GM23338 (cell line): ENCODE results near the gene BMPER. TPM values are rescaled to one million over a fixed set of nuclear protein-coding genes. Genes with fewer than 3 reads are reported as not detected.

ENCODE experiments used
- ATAC-seq: fragments of 200-7000 bp; cut with Tn5 transposase; 3 replicates; pipeline ENCODE4 v1.9.1; 2020
- DNase-seq: peaks from one replicate; pipeline ENCODE4 v3.0.0-alpha.2; 2015; ENCODE audit warnings: low spot score
- H2AFZ ChIP-seq: fragments of 200-600 bp; sonication (generic); 2 replicates; pipeline ENCODE4 v1.8.0; 2016; ENCODE audit warnings: antibody characterized with exemption, mild to moderate bottlenecking, moderate library complexity
- H3F3A ChIP-seq: fragments of 200-600 bp; sonication (generic); replicated peaks from 2 replicates; pipeline ENCODE4 v1.8.0; 2017; ENCODE audit warnings: antibody characterized with exemption, mixed run types, low read depth
- H3K27ac ChIP-seq: fragments of 200-600 bp; sonication (generic); 2 replicates; pipeline ENCODE4 v1.6.1; 2016; ENCODE audit warnings: low read depth
- H3K27me3 ChIP-seq: fragments of 200-600 bp; sonication (generic); 2 replicates; pipeline ENCODE4 v1.8.0; 2016; ENCODE audit warnings: mild to moderate bottlenecking, mixed run types, moderate library complexity; ENCODE audit not compliant: insufficient read depth
- H3K36me3 ChIP-seq: fragments of 200-600 bp; sonication (generic); 2 replicates; pipeline ENCODE4 v1.8.0; 2016; ENCODE audit warnings: mild to moderate bottlenecking; ENCODE audit not compliant: insufficient read depth
- H3K4me1 ChIP-seq: fragments of 200-600 bp; sonication (generic); 2 replicates; pipeline ENCODE4 v1.8.0; 2016; ENCODE audit warnings: mild to moderate bottlenecking, moderate library complexity; ENCODE audit not compliant: insufficient read depth
- H3K4me2 ChIP-seq: fragments of 200-600 bp; sonication (generic); 2 replicates; pipeline ENCODE4 v1.7.1; 2017; ENCODE audit warnings: mixed run types
- H3K4me3 ChIP-seq: fragments of 200-600 bp; sonication (generic); 2 replicates; pipeline ENCODE4 v1.6.1; 2016; ENCODE audit warnings: mixed run types
- H3K79me2 ChIP-seq: fragments of 200-600 bp; sonication (generic); replicated peaks from 2 replicates; pipeline ENCODE4 v1.8.0; 2017; ENCODE audit warnings: mild to moderate bottlenecking; ENCODE audit not compliant: insufficient read depth
- H3K9me2 ChIP-seq: fragments of 200-600 bp; sonication (generic); 2 replicates; pipeline ENCODE4 v1.8.0; 2017; ENCODE audit not compliant: insufficient read depth
- H4K20me1 ChIP-seq: fragments of 200-600 bp; sonication (generic); replicated peaks from 2 replicates; pipeline ENCODE4 v1.8.0; 2017; ENCODE audit warnings: mild to moderate bottlenecking; ENCODE audit not compliant: insufficient read depth
- H3K27ac Mint-ChIP-seq: 2 replicates; pipeline ENCODE4 v1.8.0; 2020; ENCODE audit warnings: inconsistent platforms, mild to moderate bottlenecking, moderate library complexity, mixed read lengths
- H3K27me3 Mint-ChIP-seq: 3 replicates; pipeline ENCODE4 v1.8.0; 2022; ENCODE audit warnings: low read depth, mild to moderate bottlenecking, moderate library complexity, mixed read lengths, inconsistent platforms; ENCODE audit not compliant: insufficient read depth, poor library complexity
- H3K36me3 Mint-ChIP-seq: 3 replicates; pipeline ENCODE4 v1.8.0; 2021; ENCODE audit warnings: low read depth, mild to moderate bottlenecking, inconsistent platforms, moderate library complexity, mixed read lengths
- H3K4me1 Mint-ChIP-seq: 3 replicates; pipeline ENCODE4 v1.8.0; 2020; ENCODE audit warnings: mild to moderate bottlenecking, inconsistent platforms, mixed read lengths
- H3K4me3 Mint-ChIP-seq: 3 replicates; pipeline ENCODE4 v1.8.0; 2021; ENCODE audit warnings: moderate library complexity, mild to moderate bottlenecking, inconsistent platforms, mixed read lengths
- H3K9me3 Mint-ChIP-seq: 3 replicates; pipeline ENCODE4 v1.8.0; 2020; ENCODE audit warnings: moderate library complexity, mild to moderate bottlenecking, inconsistent platforms, mixed read lengths
- CREB1 ChIP-seq: fragments of 250-450 bp; sonication (Bioruptor Pico); IDR thresholded peaks from 2 replicates; pipeline ENCODE4 v1.5.0; 2020; ENCODE audit warnings: low read depth, mild to moderate bottlenecking, moderate library complexity
- JUNB ChIP-seq: IDR thresholded peaks from one replicate; pipeline ENCODE4 v1.6.1; 2016; ENCODE audit warnings: antibody characterized with exemption; ENCODE audit not compliant: unreplicated experiment
- polyA plus RNA-seq: library from polyadenylated mRNA; unstranded; fragments of >200 nt; fragmentation: Nextera tagmentation; extraction: Ambion mirVana; gene quantifications from 2 replicates; pipeline ENCODE4 v1.2.1, GENCODE V29; 2016
- total RNA-seq: library from RNA; depleted of rRNA; stranded (reverse); fragments of >200 nt; shearing (Covaris generic); gene quantifications from 2 replicates; pipeline ENCODE4 v1.2.3, GENCODE V29; 2014
- TF ChIP-seq, protein P1 (sequence below): fragments of 250-450 bp; sonication (Bioruptor Pico); IDR thresholded peaks from 2 replicates; pipeline ENCODE4 v1.5.0; 2020; ENCODE audit warnings: mild to moderate bottlenecking, moderate library complexity
- TF ChIP-seq, protein P2 (sequence below): IDR thresholded peaks from 2 replicates; pipeline ENCODE4 v1.6.1; 2016; ENCODE audit warnings: antibody characterized with exemption
- TF ChIP-seq, protein P3 (sequence below), 2 experiments: fragments of 200-600 bp in 1 of 2; sonication (generic) in 1 of 2; conservative IDR thresholded peaks; 2 replicates each; pipeline versions ENCODE4 v1.5.1 to v1.6.1; 2016 to 2017; ENCODE audit warnings: antibody characterized with exemption in 2 of 2, low read depth in 2 of 2, mild to moderate bottlenecking in 2 of 2, moderate library complexity in 1 of 2

BMPER gene
- total and polyA plus RNA-seq, 2 experiments from 2014 or later = 0.53 to 1.4 TPM

DNA sequence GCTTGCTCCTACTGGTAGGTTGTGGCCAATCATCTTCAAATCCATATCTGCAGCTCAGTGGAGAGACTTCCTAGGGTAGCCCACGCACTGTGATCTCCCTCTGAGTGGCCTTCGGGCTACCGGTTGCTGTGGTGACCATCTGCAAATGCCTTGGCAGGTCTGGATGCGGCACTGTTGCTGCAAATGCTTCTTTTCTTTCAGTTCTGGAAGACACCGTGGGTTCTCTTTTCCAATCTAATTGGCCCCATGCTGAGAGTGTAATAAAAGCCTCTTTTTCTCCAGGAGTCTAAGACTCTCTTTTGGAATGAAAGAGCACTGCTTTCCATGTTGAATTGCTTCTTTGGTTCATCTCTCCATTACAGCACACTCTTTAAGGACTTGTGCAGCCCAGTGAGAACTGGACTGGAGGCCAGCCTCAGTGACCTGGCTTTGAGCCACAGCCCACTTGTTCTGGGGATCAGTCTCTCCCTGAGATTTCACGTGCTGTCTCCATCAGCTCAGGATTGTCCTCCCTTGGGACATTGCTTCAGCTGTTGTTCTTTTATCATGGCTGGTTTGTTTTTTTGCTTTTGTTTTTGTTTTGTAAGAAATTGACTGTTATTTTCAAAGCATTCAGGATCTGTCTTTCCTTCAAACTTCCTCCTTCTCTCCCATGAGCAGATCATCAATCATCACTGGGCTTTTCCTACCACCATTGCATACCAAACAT, 286.6 kb downstream of the BMPER start (continued):
- TF ChIP-seq, protein P1, sequence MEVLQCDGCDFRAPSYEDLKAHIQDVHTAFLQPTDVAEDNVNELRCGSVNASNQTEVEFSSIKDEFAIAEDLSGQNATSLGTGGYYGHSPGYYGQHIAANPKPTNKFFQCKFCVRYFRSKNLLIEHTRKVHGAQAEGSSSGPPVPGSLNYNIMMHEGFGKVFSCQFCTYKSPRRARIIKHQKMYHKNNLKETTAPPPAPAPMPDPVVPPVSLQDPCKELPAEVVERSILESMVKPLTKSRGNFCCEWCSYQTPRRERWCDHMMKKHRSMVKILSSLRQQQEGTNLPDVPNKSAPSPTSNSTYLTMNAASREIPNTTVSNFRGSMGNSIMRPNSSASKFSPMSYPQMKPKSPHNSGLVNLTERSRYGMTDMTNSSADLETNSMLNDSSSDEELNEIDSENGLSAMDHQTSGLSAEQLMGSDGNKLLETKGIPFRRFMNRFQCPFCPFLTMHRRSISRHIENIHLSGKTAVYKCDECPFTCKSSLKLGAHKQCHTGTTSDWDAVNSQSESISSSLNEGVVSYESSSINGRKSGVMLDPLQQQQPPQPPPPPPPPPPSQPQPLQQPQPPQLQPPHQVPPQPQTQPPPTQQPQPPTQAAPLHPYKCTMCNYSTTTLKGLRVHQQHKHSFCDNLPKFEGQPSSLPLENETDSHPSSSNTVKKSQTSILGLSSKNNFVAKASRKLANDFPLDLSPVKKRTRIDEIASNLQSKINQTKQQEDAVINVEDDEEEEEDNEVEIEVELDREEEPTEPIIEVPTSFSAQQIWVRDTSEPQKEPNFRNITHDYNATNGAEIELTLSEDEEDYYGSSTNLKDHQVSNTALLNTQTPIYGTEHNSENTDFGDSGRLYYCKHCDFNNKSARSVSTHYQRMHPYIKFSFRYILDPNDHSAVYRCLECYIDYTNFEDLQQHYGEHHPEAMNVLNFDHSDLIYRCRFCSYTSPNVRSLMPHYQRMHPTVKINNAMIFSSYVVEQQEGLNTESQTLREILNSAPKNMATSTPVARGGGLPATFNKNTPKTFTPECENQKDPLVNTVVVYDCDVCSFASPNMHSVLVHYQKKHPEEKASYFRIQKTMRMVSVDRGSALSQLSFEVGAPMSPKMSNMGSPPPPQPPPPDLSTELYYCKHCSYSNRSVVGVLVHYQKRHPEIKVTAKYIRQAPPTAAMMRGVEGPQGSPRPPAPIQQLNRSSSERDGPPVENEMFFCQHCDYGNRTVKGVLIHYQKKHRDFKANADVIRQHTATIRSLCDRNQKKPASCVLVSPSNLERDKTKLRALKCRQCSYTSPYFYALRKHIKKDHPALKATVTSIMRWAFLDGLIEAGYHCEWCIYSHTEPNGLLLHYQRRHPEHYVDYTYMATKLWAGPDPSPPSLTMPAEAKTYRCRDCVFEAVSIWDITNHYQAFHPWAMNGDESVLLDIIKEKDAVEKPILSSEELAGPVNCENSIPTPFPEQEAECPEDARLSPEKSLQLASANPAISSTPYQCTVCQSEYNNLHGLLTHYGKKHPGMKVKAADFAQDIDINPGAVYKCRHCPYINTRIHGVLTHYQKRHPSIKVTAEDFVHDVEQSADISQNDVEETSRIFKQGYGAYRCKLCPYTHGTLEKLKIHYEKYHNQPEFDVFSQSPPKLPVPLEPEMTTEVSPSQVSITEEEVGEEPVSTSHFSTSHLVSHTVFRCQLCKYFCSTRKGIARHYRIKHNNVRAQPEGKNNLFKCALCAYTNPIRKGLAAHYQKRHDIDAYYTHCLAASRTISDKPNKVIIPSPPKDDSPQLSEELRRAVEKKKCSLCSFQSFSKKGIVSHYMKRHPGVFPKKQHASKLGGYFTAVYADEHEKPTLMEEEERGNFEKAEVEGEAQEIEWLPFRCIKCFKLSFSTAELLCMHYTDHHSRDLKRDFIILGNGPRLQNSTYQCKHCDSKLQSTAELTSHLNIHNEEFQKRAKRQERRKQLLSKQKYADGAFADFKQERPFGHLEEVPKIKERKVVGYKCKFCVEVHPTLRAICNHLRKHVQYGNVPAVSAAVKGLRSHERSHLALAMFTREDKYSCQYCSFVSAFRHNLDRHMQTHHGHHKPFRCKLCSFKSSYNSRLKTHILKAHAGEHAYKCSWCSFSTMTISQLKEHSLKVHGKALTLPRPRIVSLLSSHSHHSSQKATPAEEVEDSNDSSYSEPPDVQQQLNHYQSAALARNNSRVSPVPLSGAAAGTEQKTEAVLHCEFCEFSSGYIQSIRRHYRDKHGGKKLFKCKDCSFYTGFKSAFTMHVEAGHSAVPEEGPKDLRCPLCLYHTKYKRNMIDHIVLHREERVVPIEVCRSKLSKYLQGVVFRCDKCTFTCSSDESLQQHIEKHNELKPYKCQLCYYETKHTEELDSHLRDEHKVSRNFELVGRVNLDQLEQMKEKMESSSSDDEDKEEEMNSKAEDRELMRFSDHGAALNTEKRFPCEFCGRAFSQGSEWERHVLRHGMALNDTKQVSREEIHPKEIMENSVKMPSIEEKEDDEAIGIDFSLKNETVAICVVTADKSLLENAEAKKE (CRISPR knock-in tag) = no peak
- TF ChIP-seq CREB1 (CRISPR knock-in tag) = no peak
- TF ChIP-seq, protein P2, sequence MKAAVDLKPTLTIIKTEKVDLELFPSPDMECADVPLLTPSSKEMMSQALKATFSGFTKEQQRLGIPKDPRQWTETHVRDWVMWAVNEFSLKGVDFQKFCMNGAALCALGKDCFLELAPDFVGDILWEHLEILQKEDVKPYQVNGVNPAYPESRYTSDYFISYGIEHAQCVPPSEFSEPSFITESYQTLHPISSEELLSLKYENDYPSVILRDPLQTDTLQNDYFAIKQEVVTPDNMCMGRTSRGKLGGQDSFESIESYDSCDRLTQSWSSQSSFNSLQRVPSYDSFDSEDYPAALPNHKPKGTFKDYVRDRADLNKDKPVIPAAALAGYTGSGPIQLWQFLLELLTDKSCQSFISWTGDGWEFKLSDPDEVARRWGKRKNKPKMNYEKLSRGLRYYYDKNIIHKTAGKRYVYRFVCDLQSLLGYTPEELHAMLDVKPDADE = no peak

DNA sequence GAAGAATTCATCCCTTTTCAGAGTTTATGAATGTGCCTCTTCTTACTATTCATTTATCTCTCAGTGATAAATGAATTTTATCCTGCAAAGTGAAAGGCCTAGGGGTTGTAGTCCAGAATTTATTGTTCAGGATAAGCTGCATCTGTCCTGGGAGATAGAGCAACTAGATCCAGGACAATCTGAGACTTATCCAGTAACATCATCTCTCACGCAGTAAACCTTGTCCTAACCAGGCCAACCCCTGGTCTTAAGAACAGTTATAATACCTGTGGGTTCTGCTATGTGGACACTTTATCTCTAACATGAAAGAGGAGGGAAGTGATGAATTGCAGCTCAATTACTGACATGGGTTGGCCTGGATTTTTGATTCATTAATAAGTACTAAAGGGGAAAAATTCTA, 287.6 kb downstream of the BMPER start:
- no peak overlapping the region for H3K27ac Mint-ChIP-seq
- no peaks in the 10 kb centered on the region; the same call in 1 of the 2 replicates for H3K9me2 ChIP-seq
- no peaks in the 10 kb centered on the region for H3K79me2 ChIP-seq
- H2AFZ ChIP-seq = no peak overlapping the region
- H3K36me3 Mint-ChIP-seq = no peaks in the 10 kb centered on the region
- no peaks in the 10 kb centered on the region for H3K27me3 Mint-ChIP-seq
- H3K27ac ChIP-seq = no peak overlapping the region
- ATAC-seq (no peak), DNase-seq (no peak)
- H3K4me1 ChIP-seq = no peaks in the 10 kb centered on the region
- no peak overlapping the region for H3K4me3 Mint-ChIP-seq
- no peaks in the 10 kb centered on the region for H3K9me3 Mint-ChIP-seq
- H3K4me3 ChIP-seq = no peak overlapping the region
- H3K27me3 ChIP-seq = no peaks in the 10 kb centered on the region
- no peaks in the 10 kb centered on the region for H3K36me3 ChIP-seq
- no peaks in the 10 kb centered on the region for H4K20me1 ChIP-seq
- H3K4me2 ChIP-seq = no peak overlapping the region
- no peaks in the 10 kb centered on the region for H3K4me1 Mint-ChIP-seq
- H3F3A ChIP-seq = no peaks in the 10 kb centered on the region
- TF ChIP-seq, protein P1 (CRISPR knock-in tag) = no peak
- TF ChIP-seq, protein P3, sequence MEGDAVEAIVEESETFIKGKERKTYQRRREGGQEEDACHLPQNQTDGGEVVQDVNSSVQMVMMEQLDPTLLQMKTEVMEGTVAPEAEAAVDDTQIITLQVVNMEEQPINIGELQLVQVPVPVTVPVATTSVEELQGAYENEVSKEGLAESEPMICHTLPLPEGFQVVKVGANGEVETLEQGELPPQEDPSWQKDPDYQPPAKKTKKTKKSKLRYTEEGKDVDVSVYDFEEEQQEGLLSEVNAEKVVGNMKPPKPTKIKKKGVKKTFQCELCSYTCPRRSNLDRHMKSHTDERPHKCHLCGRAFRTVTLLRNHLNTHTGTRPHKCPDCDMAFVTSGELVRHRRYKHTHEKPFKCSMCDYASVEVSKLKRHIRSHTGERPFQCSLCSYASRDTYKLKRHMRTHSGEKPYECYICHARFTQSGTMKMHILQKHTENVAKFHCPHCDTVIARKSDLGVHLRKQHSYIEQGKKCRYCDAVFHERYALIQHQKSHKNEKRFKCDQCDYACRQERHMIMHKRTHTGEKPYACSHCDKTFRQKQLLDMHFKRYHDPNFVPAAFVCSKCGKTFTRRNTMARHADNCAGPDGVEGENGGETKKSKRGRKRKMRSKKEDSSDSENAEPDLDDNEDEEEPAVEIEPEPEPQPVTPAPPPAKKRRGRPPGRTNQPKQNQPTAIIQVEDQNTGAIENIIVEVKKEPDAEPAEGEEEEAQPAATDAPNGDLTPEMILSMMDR (conservative IDR thresholded peaks at IDR 0.05; ENCODE audit: low read depth in 2 of 2) = no peak
- TF ChIP-seq JUNB = no peak
